Aorta (tissue), 5 donors: ENCODE data around the gene GP1BB. TPM values are rescaled to one million over a fixed set of nuclear protein-coding genes. Genes with fewer than 3 reads are reported as not detected.
A peak's percentile ranks its signal among the peaks of the same experiment; 100 is the strongest.
"Not testable (repeated sequence)": the region's sequence is repeated elsewhere in the genome, so short reads cannot be mapped to it uniquely, and the experiment has no call there.

Source experiments
- ATAC-seq: fragments of 200-7000 bp; cut with Tn5 transposase; one replicate; pipeline ENCODE4 v1.9.1; 2022; ENCODE audit warnings: moderate library complexity; ENCODE audit not compliant: low FRiP score
- DNase-seq, 2 donors: peaks; one replicate each; pipeline ENCODE4 v3.0.0-alpha.2; 2020
- H3K27ac ChIP-seq, 2 donors: one replicate each; pipeline ENCODE4 v1.5.1; 2013; ENCODE audit warnings: low read length in 2 of 2, mild to moderate bottlenecking in 2 of 2, moderate library complexity in 2 of 2, control low read depth in 1 of 2, inconsistent platforms in 1 of 2, low read depth in 1 of 2
- H3K27me3 ChIP-seq, 2 donors: one replicate each; pipeline ENCODE4 v1.6.1; 2013; ENCODE audit warnings: control low read depth in 1 of 2, low read length in 1 of 2, mild to moderate bottlenecking in 1 of 2, moderate library complexity in 1 of 2; ENCODE audit not compliant: insufficient read depth in 2 of 2, control insufficient read depth in 1 of 2
- H3K36me3 ChIP-seq, 2 donors: one replicate each; pipeline ENCODE4 v1.6.1; 2013; ENCODE audit warnings: control low read depth in 1 of 2, low read length in 1 of 2, mild to moderate bottlenecking in 1 of 2; ENCODE audit not compliant: insufficient read depth in 2 of 2, control insufficient read depth in 1 of 2
- H3K4me1 ChIP-seq, 2 donors: one replicate each; pipeline ENCODE4 v1.6.1; 2013; ENCODE audit warnings: low read length in 2 of 2, control low read depth in 1 of 2, mild to moderate bottlenecking in 1 of 2, moderate library complexity in 1 of 2; ENCODE audit not compliant: insufficient read depth in 2 of 2, control insufficient read depth in 1 of 2
- H3K4me3 ChIP-seq, 2 donors: one replicate each; pipeline ENCODE4 v1.5.1; 2013; ENCODE audit warnings: low read length in 2 of 2, control low read depth in 1 of 2, mild to moderate bottlenecking in 1 of 2
- H3K9me3 ChIP-seq: one replicate; pipeline ENCODE4 v1.6.1; 2013; ENCODE audit warnings: mild to moderate bottlenecking, low read length; ENCODE audit not compliant: control insufficient read depth
- WGBS, 2 donors: extraction: QIAGEN DNeasy Blood & Tissue Kit; methylation state at CpG; one replicate each; pipeline ENCODE4 v1.1.7; 2013; 5-methylcytosine and 5-hydroxymethylcytosine counted together
- intact Hi-C, 2 donors: fragments of 100-400 bp; cut with DNase I; formaldehyde crosslinking; loops; one replicate each; pipeline versions ENCODE4 v1.14.2 to v1.15.0; 2022
- polyA plus RNA-seq, 2 donors: library from polyadenylated mRNA; stranded (reverse); fragments of 200-250 nt; gene quantifications; one replicate each; pipeline ENCODE4 v1.2.3, GENCODE V29; 2013
- total RNA-seq, 2 donors: library from RNA; stranded (reverse); fragmentation: NEBNext Ultra II Directional; extraction: Animal tissue kit (Norgen Biotek cat#: 25700); gene quantifications; one replicate each; pipeline ENCODE4 v1.2.1, GENCODE V29; 2021
- donor health status: healthy with polysubstance abuse.
- donor health status: Bipolar disorder and iron deficiency.
- donor health status: DM: no; HTN: no; CAD: no.
- donor health status: DM: no; HTN: no; CAD: no.
- donor health status: DM: yes; HTN: yes; CAD: no.

GP1BB gene
- total and polyA plus RNA-seq, 4 donors: 3.6 to 29.7 (median 8.1) TPM; not detected in 1

- Histone ChIP-seq H3K36me3 (no peaks in the 10 kb centered on the region), H3K4me1 (no peaks in the 10 kb centered on the region), H3K27ac (no peak overlapping the region), H3K9me3 (no peaks in the 10 kb centered on the region), H3K4me3 (no peak overlapping the region), H3K27me3 (no peaks in the 10 kb centered on the region)
- WGBS, 2 donors: 48 to 49% methylated on average over 9 of the region's 9 CpGs
- no peak for DNase-seq
- ATAC-seq: no peak
- intact Hi-C loops: no loop called here
These were observed 32.2 kb upstream of the GP1BB start for GRCh38 chr22:19691007-19691720.

GRCh38 chr22:19691721-19692341 lies 31.5 kb upstream of the GP1BB start:
- DNase-seq (peak in 1 of 2 donors; percentile 80), ATAC-seq (peak; percentile 60)
- 9 to 12% methylated on average over 19 of the region's 19 CpGs for WGBS, 2 donors
- no peaks in the 10 kb centered on the region for H3K27me3 ChIP-seq
- intact Hi-C loops: no loop called here
- no peak overlapping the region for H3K27ac ChIP-seq
- H3K36me3 ChIP-seq: no peaks in the 10 kb centered on the region
- no peak overlapping the region for H3K4me3 ChIP-seq
- no peaks in the 10 kb centered on the region for H3K4me1 ChIP-seq
- no peaks in the 10 kb centered on the region for H3K9me3 ChIP-seq

GRCh38 chr22:19693581-19693980 lies 29.8 kb upstream of the GP1BB start:
- H3K4me3 ChIP-seq: no peak overlapping the region
- no peak for ATAC-seq
- WGBS, 2 donors: 95 to 98% methylated on average over 14 of the region's 14 CpGs
- no peak overlapping the region for H3K27ac ChIP-seq
- H3K9me3 ChIP-seq: no peaks in the 10 kb centered on the region
- DNase-seq: no peak
- intact Hi-C loops: no loop called here
- no peaks in the 10 kb centered on the region for H3K27me3 ChIP-seq
- H3K4me1 ChIP-seq: no peaks in the 10 kb centered on the region
- no peaks in the 10 kb centered on the region for H3K36me3 ChIP-seq

GRCh38 chr22:19693981-19694670 lies 29.2 kb upstream of the GP1BB start:
- no peaks in the 10 kb centered on the region for H3K9me3 ChIP-seq
- 91 to 94% methylated on average over 12 of the region's 12 CpGs for WGBS, 2 donors
- no peak overlapping the region for H3K27ac ChIP-seq
- no peaks in the 10 kb centered on the region for H3K4me1 ChIP-seq
- no peak overlapping the region for H3K4me3 ChIP-seq
- ATAC-seq (no peak), DNase-seq (no peak)
- intact Hi-C loops: no loop called here
- H3K27me3 ChIP-seq: no peaks in the 10 kb centered on the region
- H3K36me3 ChIP-seq: no peaks in the 10 kb centered on the region

GRCh38 chr22:19694696-19695095 lies 28.6 kb upstream of the GP1BB start:
- H3K9me3 ChIP-seq: no peaks in the 10 kb centered on the region
- ATAC-seq: no peak
- no peak overlapping the region for H3K27ac ChIP-seq
- H3K36me3 ChIP-seq: no peaks in the 10 kb centered on the region
- H3K4me1 ChIP-seq: no peaks in the 10 kb centered on the region
- no peaks in the 10 kb centered on the region for H3K27me3 ChIP-seq
- H3K4me3 ChIP-seq: no peak overlapping the region
- 92 to 93% methylated on average over 13 of the region's 13 CpGs for WGBS, 2 donors
- intact Hi-C loops: no loop called here
- no peak for DNase-seq

- no peaks in the 10 kb centered on the region for H3K36me3 ChIP-seq
- DNase-seq (no peak), ATAC-seq (no peak)
- H3K4me3 ChIP-seq: no peak overlapping the region
- H3K27ac ChIP-seq: no peak overlapping the region
- intact Hi-C loops: no loop called here
- no peaks in the 10 kb centered on the region for H3K27me3 ChIP-seq
- H3K4me1 ChIP-seq: no peaks in the 10 kb centered on the region
- WGBS, 2 donors: 93 to 95% methylated on average over 2 of the region's 2 CpGs
- no peaks in the 10 kb centered on the region for H3K9me3 ChIP-seq
These were observed 26.6 kb upstream of the GP1BB start for GRCh38 chr22:19696504-19697276.

- H3K36me3 ChIP-seq, DNase-seq, H3K4me3 ChIP-seq, H3K9me3 ChIP-seq, H3K27me3 ChIP-seq, H3K27ac ChIP-seq, ATAC-seq, intact Hi-C loops, H3K4me1 ChIP-seq: not testable (repeated sequence)
- 90 to 94% methylated on average over 1 of the region's 1 CpG for WGBS, 2 donors
These were observed 25.5 kb upstream of the GP1BB start for GRCh38 chr22:19697871-19698270.

GRCh38 chr22:19700790-19701419 lies 22.4 kb upstream of the GP1BB start:
- intact Hi-C loops: no loop called here
- no peaks in the 10 kb centered on the region for H3K9me3 ChIP-seq
- ATAC-seq (no peak), DNase-seq (no peak)
- no peaks in the 10 kb centered on the region for H3K4me1 ChIP-seq
- no peaks in the 10 kb centered on the region for H3K36me3 ChIP-seq
- no peak overlapping the region for H3K4me3 ChIP-seq
- H3K27ac ChIP-seq: no peak overlapping the region
- 92 to 95% methylated on average over 6 of the region's 6 CpGs for WGBS, 2 donors
- no peaks in the 10 kb centered on the region for H3K27me3 ChIP-seq
